DOHH2 (cell line): ENCODE results near the gene ATP13A2.

Source experiments
- H3F3A ChIP-seq: fragments of 200-600 bp; sonication (generic), shearing (Covaris generic); 2 replicates; pipeline ENCODE4 v1.6.0; 2016; ENCODE audit warnings: antibody characterized with exemption, mild to moderate bottlenecking; ENCODE audit not compliant: control insufficient read depth, insufficient read depth
- H3K27ac ChIP-seq: fragments of 200-600 bp; sonication (generic); 2 replicates; pipeline ENCODE4 v1.5.1; 2014; ENCODE audit warnings: low read depth, mild to moderate bottlenecking, low read length, moderate library complexity
- H3K27me3 ChIP-seq: fragments of 200-600 bp; sonication (generic); 2 replicates; pipeline ENCODE4 v1.6.1; 2014; ENCODE audit warnings: mild to moderate bottlenecking, low read length, mixed read lengths; ENCODE audit not compliant: control insufficient read depth
- H3K36me3 ChIP-seq: fragments of 200-600 bp; sonication (generic); 2 replicates; pipeline ENCODE4 v1.6.1; 2014; ENCODE audit warnings: mild to moderate bottlenecking, low read length, moderate library complexity, mixed read lengths; ENCODE audit not compliant: control insufficient read depth
- H3K4me1 ChIP-seq: fragments of 200-600 bp; sonication (generic); 2 replicates; pipeline ENCODE4 v1.6.1; 2014; ENCODE audit warnings: mild to moderate bottlenecking, low read length, mixed read lengths; ENCODE audit not compliant: control insufficient read depth
- H3K4me2 ChIP-seq: fragments of 200-600 bp; sonication (generic); 2 replicates; pipeline ENCODE4 v1.6.0; 2014; ENCODE audit warnings: mild to moderate bottlenecking, low read length, moderate library complexity
- H3K4me3 ChIP-seq: fragments of 200-600 bp; sonication (generic); 2 replicates; pipeline ENCODE4 v1.5.1; 2014; ENCODE audit warnings: mild to moderate bottlenecking, low read length, mixed read lengths
- H3K79me2 ChIP-seq: fragments of 200-600 bp; sonication (generic); 2 replicates; pipeline ENCODE4 v1.6.1; 2014; ENCODE audit warnings: mild to moderate bottlenecking, low read length, mixed read lengths; ENCODE audit not compliant: control insufficient read depth
- H3K9me2 ChIP-seq: fragments of 200-600 bp; sonication (generic); replicated peaks from 2 replicates; pipeline ENCODE4 v1.6.1; 2014; ENCODE audit warnings: mild to moderate bottlenecking, low read length, mixed read lengths; ENCODE audit not compliant: control insufficient read depth
- H3K9me3 ChIP-seq: fragments of 200-600 bp; sonication (generic); 2 replicates; pipeline ENCODE4 v1.6.1; 2014; ENCODE audit warnings: antibody characterized with exemption, low read length, mixed read lengths; ENCODE audit not compliant: control insufficient read depth, insufficient read depth
- H4K20me1 ChIP-seq: fragments of 200-600 bp; sonication (generic); 2 replicates; pipeline ENCODE4 v1.6.0; 2014; ENCODE audit warnings: low read depth, mild to moderate bottlenecking, antibody characterized with exemption, low read length, moderate library complexity; ENCODE audit not compliant: control insufficient read depth, insufficient read depth
- EZH2phosphoT487 ChIP-seq: fragments of 200-600 bp; sonication (generic); IDR thresholded peaks from 2 replicates; pipeline ENCODE4 v1.6.1; 2017; ENCODE audit warnings: borderline replicate concordance, mild to moderate bottlenecking, antibody characterized with exemption, low read length, moderate library complexity, mixed read lengths
- TF ChIP-seq, protein P1 (sequence below): fragments of 200-600 bp; sonication (generic); IDR thresholded peaks from one replicate; pipeline ENCODE4 v1.5.1; 2014; ENCODE audit warnings: antibody characterized with exemption, mild to moderate bottlenecking, low read depth, low read length; ENCODE audit not compliant: poor library complexity, severe bottlenecking

ATP13A2 gene

DNA sequence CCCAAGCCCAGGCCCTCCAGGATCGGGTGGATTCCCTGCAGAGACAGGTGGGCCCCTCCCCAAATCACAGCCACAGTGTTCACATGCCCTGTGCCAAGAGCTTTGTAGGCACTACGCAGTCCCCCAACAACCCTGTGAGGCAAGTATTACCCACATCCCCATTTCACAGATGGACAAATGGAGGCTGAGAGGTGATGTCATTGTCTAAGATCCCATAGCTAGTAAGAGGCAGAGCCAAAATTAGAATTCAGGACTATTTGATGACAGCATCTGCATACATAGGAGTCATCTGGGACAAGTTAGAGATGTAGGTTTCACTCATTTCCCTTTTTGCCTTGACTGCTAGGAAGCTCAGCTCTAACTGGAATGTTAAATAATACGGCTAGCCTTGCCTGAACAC lies 43.4 kb downstream of the ATP13A2 start:
- TF ChIP-seq EZH2phosphoT487, result no peak
- TF ChIP-seq, protein P1, sequence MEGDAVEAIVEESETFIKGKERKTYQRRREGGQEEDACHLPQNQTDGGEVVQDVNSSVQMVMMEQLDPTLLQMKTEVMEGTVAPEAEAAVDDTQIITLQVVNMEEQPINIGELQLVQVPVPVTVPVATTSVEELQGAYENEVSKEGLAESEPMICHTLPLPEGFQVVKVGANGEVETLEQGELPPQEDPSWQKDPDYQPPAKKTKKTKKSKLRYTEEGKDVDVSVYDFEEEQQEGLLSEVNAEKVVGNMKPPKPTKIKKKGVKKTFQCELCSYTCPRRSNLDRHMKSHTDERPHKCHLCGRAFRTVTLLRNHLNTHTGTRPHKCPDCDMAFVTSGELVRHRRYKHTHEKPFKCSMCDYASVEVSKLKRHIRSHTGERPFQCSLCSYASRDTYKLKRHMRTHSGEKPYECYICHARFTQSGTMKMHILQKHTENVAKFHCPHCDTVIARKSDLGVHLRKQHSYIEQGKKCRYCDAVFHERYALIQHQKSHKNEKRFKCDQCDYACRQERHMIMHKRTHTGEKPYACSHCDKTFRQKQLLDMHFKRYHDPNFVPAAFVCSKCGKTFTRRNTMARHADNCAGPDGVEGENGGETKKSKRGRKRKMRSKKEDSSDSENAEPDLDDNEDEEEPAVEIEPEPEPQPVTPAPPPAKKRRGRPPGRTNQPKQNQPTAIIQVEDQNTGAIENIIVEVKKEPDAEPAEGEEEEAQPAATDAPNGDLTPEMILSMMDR, result no peak
- H3K4me3 ChIP-seq, result no peak overlapping the region
- no peaks in the 10 kb centered on the region for H3K27me3 ChIP-seq
- H3K9me3 ChIP-seq, result no peaks in the 10 kb centered on the region
- no peaks in the 10 kb centered on the region for H4K20me1 ChIP-seq
- H3K79me2 ChIP-seq, result no peaks in the 10 kb centered on the region
- no peaks in the 10 kb centered on the region for H3K36me3 ChIP-seq
- H3K4me2 ChIP-seq, result no peak overlapping the region
- no peaks in the 10 kb centered on the region for H3K4me1 ChIP-seq
- no peak overlapping the region for H3K27ac ChIP-seq
- H3K9me2 ChIP-seq, result no peaks in the 10 kb centered on the region
- no peaks in the 10 kb centered on the region for H3F3A ChIP-seq

DNA sequence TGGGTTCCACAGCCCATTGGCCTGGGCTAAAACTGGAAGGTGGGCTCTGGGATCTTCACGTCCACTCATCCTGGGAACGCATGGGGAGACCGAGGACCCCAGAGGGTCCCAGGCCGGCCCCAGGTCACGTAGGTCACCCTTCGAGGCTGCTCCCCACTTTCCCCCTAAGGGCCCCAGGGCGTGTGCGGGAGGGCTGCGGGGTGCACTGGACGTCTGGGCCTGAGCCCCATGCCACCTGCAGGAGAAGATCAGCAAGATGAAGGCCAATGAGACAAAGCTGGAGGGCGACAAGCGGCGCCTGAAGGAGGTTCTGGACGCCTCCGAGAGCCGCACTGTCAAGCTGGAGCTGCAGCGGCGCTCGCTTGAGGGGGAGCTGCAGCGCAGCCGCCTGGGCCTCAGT lies 43.8 kb downstream of the ATP13A2 start:
- no peaks in the 10 kb centered on the region for H3K79me2 ChIP-seq
- H3K36me3 ChIP-seq, result no peaks in the 10 kb centered on the region
- no peaks in the 10 kb centered on the region for H3K4me1 ChIP-seq
- no peaks in the 10 kb centered on the region for H3K9me2 ChIP-seq
- H3K27ac ChIP-seq, result no peak overlapping the region
- H4K20me1 ChIP-seq, result no peaks in the 10 kb centered on the region
- H3K27me3 ChIP-seq, result no peaks in the 10 kb centered on the region
- H3F3A ChIP-seq, result no peaks in the 10 kb centered on the region
- no peak overlapping the region for H3K4me3 ChIP-seq
- no peak for TF ChIP-seq EZH2phosphoT487
- TF ChIP-seq, protein P1, result no peak
- no peaks in the 10 kb centered on the region for H3K9me3 ChIP-seq
- no peak overlapping the region for H3K4me2 ChIP-seq

DNA sequence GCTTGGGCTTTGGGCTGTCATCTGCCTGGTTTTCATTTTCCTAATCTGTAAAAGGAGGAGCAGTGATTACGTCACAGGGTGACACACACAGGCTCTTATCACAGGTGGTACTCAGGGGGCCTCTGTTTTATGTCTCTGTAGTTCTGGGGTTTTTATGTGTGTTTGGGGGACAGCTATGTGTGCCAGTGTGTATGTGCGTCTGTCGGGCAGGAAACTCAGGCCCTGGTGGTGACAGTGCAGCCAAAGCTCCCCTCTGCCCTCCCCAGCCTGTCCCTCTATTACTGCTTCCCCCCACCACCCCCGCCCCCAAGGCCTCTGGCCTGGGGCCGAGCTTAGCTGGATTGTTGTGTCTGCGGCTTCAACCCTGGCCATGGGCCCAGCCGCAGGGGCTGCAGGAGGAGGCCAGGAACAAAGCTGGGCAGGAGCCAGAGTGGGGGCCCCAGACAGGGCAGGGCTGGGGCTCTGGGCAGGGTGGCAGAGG lies 44.6 kb downstream of the ATP13A2 start:
- Histone ChIP-seq H3F3A (no peaks in the 10 kb centered on the region), H3K9me2 (no peaks in the 10 kb centered on the region), H3K4me1 (no peaks in the 10 kb centered on the region), H3K36me3 (no peaks in the 10 kb centered on the region), H3K9me3 (no peaks in the 10 kb centered on the region), H3K79me2 (no peaks in the 10 kb centered on the region), H3K27me3 (no peaks in the 10 kb centered on the region), H3K4me3 (no peak overlapping the region), H4K20me1 (no peaks in the 10 kb centered on the region), H3K27ac (no peak overlapping the region), H3K4me2 (no peak overlapping the region)
- no peak for TF ChIP-seq EZH2phosphoT487

DNA sequence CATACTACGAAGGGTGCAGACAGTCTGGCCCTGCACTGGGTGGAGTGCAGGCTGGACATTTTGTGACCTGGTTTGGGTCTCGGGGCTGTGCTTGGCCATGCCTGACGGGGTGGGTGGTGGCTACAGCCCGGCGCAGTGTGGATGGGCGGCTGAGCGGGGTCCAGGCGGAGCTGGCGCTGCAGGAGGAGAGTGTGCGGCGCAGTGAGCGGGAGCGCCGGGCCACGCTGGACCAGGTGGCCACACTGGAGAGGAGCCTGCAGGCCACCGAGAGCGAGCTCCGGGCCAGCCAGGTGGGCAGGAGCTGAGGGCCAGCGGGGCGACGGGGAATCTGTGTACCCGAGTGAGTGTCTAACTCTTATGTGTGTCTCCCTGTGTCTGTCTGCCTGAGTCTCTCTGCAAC lies 45.4 kb downstream of the ATP13A2 start:
- TF ChIP-seq, protein P1, result no peak
- no peak for TF ChIP-seq EZH2phosphoT487
- no peak overlapping the region for H3K27ac ChIP-seq

More for the DNA sequence above, 45.4 kb downstream of the ATP13A2 start:
- Histone ChIP-seq H3K4me3 (no peak overlapping the region), H3K79me2 (no peaks in the 10 kb centered on the region), H3F3A (no peaks in the 10 kb centered on the region), H3K9me3 (no peaks in the 10 kb centered on the region), H3K4me1 (no peaks in the 10 kb centered on the region; the same call in 1 of the 2 replicates), H3K9me2 (no peaks in the 10 kb centered on the region), H3K36me3 (no peaks in the 10 kb centered on the region), H3K27me3 (no peaks in the 10 kb centered on the region), H4K20me1 (no peaks in the 10 kb centered on the region), H3K4me2 (no peak overlapping the region)
